Esophagus squamous epithelium (tissue), 4 donors: Measurements from ENCODE around the gene EEF1B2.

Experiments used
- POLR2A ChIP-seq, 4 donors: fragments of 450-650 bp; IDR thresholded peaks; one replicate each; pipeline ENCODE4 v1.6.1; 2017; ENCODE audit warnings: antibody characterized with exemption in 4 of 4, mild to moderate bottlenecking in 4 of 4, moderate library complexity in 3 of 4
- TF ChIP-seq, protein P1 (sequence below), 6 experiments: fragments of 450-650 bp in 4 of 6; fragments of 200-600 bp in 2 of 6; sonication (generic) in 2 of 6; IDR thresholded peaks; one replicate each; pipeline ENCODE4 v1.5.1; 2016 to 2019; ENCODE audit warnings: antibody characterized with exemption in 6 of 6, mild to moderate bottlenecking in 4 of 6, moderate library complexity in 4 of 6

- no peak for TF ChIP-seq POLR2A (IDR thresholded peaks at IDR 0.05)
- TF ChIP-seq, protein P1, sequence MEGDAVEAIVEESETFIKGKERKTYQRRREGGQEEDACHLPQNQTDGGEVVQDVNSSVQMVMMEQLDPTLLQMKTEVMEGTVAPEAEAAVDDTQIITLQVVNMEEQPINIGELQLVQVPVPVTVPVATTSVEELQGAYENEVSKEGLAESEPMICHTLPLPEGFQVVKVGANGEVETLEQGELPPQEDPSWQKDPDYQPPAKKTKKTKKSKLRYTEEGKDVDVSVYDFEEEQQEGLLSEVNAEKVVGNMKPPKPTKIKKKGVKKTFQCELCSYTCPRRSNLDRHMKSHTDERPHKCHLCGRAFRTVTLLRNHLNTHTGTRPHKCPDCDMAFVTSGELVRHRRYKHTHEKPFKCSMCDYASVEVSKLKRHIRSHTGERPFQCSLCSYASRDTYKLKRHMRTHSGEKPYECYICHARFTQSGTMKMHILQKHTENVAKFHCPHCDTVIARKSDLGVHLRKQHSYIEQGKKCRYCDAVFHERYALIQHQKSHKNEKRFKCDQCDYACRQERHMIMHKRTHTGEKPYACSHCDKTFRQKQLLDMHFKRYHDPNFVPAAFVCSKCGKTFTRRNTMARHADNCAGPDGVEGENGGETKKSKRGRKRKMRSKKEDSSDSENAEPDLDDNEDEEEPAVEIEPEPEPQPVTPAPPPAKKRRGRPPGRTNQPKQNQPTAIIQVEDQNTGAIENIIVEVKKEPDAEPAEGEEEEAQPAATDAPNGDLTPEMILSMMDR (IDR thresholded peaks at IDR 0.05), result no peak
Observed at GRCh38 chr2:206203331-206203730, 43.6 kb downstream of the EEF1B2 start.
